GM21447 (cell line): ENCODE results near the gene USP17L17.
"Not testable (repeated sequence)": the region's sequence is repeated elsewhere in the genome, so short reads cannot be mapped to it uniquely, and the experiment has no call there.

Experiments
- ATAC-seq: cut with Tn5 transposase; IDR thresholded peaks from one replicate; pipeline ENCODE4 v1.9.1; 2021; ENCODE audit not compliant: unreplicated experiment

Gene USP17L17, protein sequence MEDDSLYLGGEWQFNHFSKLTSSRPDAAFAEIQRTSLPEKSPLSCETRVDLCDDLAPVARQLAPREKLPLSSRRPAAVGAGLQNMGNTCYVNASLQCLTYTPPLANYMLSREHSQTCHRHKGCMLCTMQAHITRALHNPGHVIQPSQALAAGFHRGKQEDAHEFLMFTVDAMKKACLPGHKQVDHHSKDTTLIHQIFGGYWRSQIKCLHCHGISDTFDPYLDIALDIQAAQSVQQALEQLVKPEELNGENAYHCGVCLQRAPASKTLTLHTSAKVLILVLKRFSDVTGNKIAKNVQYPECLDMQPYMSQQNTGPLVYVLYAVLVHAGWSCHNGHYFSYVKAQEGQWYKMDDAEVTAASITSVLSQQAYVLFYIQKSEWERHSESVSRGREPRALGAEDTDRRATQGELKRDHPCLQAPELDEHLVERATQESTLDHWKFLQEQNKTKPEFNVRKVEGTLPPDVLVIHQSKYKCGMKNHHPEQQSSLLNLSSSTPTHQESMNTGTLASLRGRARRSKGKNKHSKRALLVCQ

DNA sequence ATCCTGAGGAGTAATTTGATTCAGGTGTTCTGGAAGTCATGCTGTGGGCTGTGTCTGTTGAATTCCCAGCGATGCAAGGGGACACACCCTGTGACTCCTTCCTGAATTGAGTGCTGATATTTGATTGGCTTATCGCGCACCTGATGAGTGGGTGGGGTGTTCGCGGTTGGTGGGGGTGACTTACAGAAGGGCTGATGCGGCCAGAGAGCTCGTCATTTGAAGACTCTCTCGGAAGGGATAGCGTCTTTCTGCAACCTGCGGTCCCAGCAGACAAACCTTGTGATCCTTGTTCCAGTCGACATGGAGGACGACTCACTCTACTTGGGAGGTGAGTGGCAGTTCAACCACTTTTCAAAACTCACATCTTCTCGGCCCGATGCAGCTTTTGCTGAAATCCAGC is at the start of gene USP17L17:
USP17L17 (plus strand) TSS at position 301 of the 400 bp plus-strand sequence; CDS start at position 301, 0 bp downstream.
- not testable (repeated sequence) for ATAC-seq

DNA sequence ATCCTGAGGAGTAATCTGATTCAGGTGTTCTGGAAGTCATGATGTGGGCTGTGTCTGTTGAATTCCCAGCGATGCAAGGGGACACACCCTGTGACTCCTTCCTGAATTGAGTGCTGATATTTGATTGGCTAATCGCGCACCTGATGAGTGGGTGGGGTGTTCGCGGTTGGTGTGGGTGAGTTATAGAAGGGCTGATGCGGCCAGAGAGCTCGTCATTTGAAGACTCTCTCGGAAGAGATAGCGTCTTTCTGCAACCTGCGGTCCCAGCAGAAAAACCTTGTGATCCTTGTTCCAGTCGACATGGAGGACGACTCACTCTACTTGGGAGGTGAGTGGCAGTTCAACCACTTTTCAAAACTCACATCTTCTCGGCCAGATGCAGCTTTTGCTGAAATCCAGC is 33.3 kb upstream of the USP17L17 start, which contains the start of gene USP17L10:
USP17L10 (plus strand) TSS at position 301 of the 400 bp plus-strand sequence; CDS start at position 301, 0 bp downstream.
- ATAC-seq = not testable (repeated sequence)

DNA sequence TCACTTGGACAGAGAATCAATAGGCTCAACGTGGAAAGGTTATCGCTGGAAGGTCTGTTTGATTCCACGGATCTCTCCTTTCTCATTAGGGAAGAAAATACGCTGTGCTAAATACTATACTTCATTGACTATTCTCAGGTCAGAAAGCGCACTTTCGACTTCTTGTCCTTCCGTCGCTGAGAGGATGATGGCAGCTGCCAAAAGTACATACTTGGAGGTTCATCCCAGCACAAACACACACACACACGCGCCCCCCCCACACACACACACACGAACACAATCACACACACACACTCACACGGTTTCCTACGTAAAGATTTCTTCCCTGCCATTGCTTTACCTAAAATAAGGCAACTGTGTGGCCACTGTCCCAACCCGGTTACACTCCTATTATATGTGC is 29.0 kb upstream of the USP17L17 start:
- not testable (repeated sequence) for ATAC-seq

DNA sequence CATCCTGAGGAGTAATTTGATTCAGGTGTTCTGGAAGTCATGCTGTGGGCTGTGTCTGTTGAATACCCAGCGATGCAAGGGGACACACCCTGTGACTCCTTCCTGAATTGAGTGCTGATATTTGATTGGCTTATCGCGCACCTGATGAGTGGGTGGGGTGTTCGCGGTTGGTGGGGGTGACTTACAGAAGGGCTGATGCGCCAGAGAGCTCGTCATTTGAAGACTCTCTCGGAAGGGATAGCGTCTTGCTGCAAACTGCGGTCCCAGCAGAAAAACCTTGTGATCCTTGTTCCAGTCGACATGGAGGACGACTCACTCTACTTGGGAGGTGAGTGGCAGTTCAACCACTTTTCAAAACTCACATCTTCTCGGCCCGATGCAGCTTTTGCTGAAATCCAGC is 28.6 kb upstream of the USP17L17 start, which contains the start of gene USP17L11:
USP17L11 (plus strand) TSS at position 301 of the 400 bp plus-strand sequence; CDS start at position 301, 0 bp downstream.
- not testable (repeated sequence) for ATAC-seq

DNA sequence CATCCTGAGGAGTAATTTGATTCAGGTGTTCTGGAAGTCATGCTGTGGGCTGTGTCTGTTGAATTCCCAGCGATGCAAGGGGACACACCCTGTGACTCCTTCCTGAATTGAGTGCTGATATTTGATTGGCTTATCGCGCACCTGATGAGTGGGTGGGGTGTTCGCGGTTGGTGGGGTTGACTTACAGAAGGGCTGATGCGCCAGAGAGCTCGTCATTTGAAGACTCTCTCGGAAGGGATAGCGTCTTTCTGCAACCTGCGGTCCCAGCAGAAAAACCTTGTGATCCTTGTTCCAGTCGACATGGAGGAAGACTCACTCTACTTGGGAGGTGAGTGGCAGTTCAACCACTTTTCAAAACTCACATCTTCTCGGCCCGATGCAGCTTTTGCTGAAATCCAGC is 23.8 kb upstream of the USP17L17 start, which contains the start of gene USP17L12:
USP17L12 (plus strand) TSS at position 301 of the 400 bp plus-strand sequence; CDS start at position 301, 0 bp downstream.
- ATAC-seq = not testable (repeated sequence)

DNA sequence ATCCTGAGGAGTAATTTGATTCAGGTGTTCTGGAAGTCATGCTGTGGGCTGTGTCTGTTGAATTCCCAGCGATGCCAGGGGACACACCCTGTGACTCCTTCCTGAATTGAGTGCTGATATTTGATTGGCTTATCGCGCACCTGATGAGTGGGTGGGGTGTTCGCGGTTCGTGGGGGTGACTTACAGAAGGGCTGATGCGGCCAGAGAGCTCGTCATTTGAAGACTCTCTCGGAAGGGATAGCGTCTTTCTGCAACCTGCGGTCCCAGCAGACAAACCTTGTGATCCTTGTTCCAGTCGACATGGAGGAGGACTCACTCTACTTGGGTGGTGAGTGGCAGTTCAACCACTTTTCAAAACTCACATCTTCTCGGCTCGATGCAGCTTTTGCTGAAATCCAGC is 19.1 kb upstream of the USP17L17 start, which contains the start of gene USP17L13:
USP17L13 (plus strand) TSS at position 301 of the 400 bp plus-strand sequence; CDS start at position 301, 0 bp downstream.
- not testable (repeated sequence) for ATAC-seq

DNA sequence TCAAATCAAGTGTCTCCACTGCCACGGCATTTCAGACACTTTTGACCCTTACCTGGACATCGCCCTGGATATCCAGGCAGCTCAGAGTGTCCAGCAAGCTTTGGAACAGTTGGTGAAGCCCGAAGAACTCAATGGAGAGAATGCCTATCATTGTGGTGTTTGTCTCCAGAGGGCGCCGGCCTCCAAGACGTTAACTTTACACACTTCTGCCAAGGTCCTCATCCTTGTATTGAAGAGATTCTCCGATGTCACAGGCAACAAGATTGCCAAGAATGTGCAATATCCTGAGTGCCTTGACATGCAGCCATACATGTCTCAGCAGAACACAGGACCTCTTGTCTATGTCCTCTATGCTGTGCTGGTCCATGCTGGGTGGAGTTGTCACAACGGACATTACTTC is 13.4 kb upstream of the USP17L17 start:
- not testable (repeated sequence) for ATAC-seq

DNA sequence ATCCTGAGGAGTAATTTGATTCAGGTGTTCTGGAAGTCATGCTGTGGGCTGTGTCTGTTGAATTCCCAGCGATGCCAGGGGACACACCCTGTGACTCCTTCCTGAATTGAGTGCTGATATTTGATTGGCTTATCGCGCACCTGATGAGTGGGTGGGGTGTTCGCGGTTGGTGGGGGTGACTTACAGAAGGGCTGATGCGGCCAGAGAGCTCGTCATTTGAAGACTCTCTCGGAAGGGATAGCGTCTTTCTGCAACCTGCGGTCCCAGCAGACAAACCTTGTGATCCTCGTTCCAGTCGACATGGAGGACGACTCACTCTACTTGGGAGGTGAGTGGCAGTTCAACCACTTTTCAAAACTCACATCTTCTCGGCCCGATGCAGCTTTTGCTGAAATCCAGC is 9.6 kb upstream of the USP17L17 start, which contains the start of gene USP17L15:
USP17L15 (plus strand) TSS at position 301 of the 400 bp plus-strand sequence; CDS start at position 301, 0 bp downstream.
- not testable (repeated sequence) for ATAC-seq

DNA sequence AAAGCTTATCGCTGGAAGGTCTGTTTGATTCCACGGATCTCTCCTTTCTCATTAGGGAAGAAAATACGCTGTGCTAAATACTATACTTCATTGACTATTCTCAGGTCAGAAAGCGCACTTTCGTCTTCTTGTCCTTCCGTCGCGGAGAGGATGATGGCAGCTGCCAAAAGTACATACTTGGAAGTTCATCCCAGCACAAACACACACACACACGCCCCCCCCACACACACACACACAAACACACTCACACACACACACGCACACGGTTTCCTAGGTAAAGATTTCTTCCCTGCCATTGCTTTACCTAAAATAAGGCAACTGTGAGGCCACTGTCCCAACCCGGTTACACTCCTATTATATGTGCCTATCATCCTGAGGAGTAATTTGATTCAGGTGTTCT is 5.2 kb upstream of the USP17L17 start:
- ATAC-seq = not testable (repeated sequence)

DNA sequence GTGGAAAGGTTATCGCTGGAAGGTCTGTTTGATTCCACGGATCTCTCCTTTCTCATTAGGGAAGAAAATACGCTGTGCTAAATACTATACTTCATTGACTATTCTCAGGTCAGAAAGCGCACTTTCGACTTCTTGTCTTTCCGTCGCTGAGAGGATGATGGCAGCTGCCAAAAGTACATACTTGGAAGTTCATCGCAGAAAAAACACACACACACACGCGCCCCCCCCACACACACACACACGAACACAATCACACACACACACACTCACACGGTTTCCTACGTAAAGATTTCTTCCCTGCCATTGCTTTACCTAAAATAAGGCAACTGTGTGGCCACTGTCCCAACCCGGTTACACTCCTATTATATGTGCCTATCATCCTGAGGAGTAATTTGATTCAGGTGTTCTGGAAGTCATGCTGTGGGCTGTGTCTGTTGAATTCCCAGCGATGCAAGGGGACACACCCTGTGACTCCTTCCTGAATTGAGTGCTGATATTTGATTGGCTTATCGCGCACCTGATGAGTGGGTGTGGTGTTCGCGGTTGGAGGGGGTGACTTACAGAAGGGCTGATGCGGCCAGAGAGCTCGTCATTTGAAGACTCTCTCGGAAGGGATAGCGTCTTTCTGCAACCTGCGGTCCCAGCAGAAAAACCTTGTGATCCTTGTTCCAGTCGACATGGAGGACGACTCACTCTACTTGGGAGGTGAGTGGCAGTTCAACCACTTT is 4.4 kb downstream of the USP17L17 start, which contains the start of gene USP17L18:
USP17L18 (plus strand) TSS at position 678 of the 728 bp plus-strand sequence; CDS start at position 678, 0 bp downstream.
- not testable (repeated sequence) for ATAC-seq

DNA sequence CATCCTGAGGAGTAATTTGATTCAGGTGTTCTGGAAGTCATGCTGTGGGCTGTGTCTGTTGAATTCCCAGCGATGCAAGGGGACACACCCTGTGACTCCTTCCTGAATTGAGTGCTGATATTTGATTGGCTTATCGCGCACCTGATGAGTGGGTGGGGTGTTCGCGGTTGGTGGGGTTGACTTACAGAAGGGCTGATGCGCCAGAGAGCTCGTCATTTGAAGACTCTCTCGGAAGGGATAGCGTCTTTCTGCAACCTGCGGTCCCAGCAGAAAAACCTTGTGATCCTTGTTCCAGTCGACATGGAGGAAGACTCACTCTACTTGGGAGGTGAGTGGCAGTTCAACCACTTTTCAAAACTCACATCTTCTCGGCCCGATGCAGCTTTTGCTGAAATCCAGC is 9.4 kb downstream of the USP17L17 start, which contains the start of gene USP17L19:
USP17L19 (plus strand) TSS at position 301 of the 400 bp plus-strand sequence; CDS start at position 301, 0 bp downstream.
- not testable (repeated sequence) for ATAC-seq

DNA sequence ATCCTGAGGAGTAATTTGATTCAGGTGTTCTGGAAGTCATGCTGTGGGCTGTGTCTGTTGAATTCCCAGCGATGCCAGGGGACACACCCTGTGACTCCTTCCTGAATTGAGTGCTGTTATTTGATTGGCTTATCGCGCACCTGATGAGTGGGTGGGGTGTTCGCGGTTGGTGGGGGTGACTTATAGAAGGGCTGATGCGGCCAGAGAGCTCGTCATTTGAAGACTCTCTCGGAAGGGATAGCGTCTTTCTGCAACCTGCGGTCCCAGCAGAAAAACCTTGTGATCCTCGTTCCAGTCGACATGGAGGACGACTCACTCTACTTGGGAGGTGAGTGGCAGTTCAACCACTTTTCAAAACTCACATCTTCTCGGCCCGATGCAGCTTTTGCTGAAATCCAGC is 14.1 kb downstream of the USP17L17 start, which contains the start of gene USP17L20:
USP17L20 (plus strand) TSS at position 301 of the 400 bp plus-strand sequence; CDS start at position 301, 0 bp downstream.
- ATAC-seq = not testable (repeated sequence)

DNA sequence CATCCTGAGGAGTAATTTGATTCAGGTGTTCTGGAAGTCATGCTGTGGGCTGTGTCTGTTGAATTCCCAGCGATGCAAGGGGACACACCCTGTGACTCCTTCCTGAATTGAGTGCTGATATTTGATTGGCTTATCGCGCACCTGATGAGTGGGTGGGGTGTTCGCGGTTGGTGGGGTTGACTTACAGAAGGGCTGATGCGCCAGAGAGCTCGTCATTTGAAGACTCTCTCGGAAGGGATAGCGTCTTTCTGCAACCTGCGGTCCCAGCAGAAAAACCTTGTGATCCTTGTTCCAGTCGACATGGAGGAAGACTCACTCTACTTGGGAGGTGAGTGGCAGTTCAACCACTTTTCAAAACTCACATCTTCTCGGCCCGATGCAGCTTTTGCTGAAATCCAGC is 18.9 kb downstream of the USP17L17 start, which contains the start of gene USP17L21:
USP17L21 (plus strand) TSS at position 301 of the 400 bp plus-strand sequence; CDS start at position 301, 0 bp downstream.
- ATAC-seq = not testable (repeated sequence)

DNA sequence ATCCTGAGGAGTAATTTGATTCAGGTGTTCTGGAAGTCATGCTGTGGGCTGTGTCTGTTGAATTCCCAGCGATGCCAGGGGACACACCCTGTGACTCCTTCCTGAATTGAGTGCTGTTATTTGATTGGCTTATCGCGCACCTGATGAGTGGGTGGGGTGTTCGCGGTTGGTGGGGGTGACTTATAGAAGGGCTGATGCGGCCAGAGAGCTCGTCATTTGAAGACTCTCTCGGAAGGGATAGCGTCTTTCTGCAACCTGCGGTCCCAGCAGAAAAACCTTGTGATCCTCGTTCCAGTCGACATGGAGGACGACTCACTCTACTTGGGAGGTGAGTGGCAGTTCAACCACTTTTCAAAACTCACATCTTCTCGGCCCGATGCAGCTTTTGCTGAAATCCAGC is 23.6 kb downstream of the USP17L17 start, which contains the start of gene USP17L22:
USP17L22 (plus strand) TSS at position 301 of the 400 bp plus-strand sequence; CDS start at position 301, 0 bp downstream.
- not testable (repeated sequence) for ATAC-seq

DNA sequence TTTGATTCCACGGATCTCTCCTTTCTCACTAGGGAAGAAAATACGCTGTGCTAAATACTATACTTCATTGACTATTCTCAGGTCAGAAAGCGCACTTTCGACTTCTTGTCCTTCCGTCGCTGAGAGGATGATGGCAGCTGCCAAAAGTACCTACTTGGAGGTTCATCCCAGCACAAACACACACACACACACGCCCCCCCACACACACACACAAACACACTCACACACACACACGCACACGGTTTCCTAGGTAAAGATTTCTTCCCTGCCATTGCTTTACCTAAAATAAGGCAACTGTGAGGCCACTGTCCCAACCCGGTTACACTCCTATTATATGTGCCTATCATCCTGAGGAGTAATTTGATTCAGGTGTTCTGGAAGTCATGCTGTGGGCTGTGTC is 28.0 kb downstream of the USP17L17 start:
- ATAC-seq = not testable (repeated sequence)
